Measurements from ENCODE around the gene CENPB. TPM values are rescaled to one million over a fixed set of nuclear protein-coding genes. Genes with fewer than 3 reads are reported as not detected.

The CENPB gene
- total and polyA plus RNA-seq, 4 donors = 44.7 to 89.4 (median 83.2) TPM

GRCh38 chr20:3738111-3739053 lies 48.2 kb downstream of the CENPB start:
- ATAC-seq (ENCODE audit: low FRiP score) = no peak
- 82 to 83% methylated on average over 11 of the region's 11 CpGs for WGBS, 2 donors

GRCh38 chr20:3735768-3736167 lies 50.8 kb downstream of the CENPB start:
- Histone ChIP-seq H3K4me3 (ENCODE audit: low read length in 2 of 2) (no peak overlapping the region), H3K36me3 (ENCODE audit: control insufficient read depth in 1 of 2, insufficient read depth in 2 of 2, low read length in 1 of 2) (no peaks in the 10 kb centered on the region), H3K9me3 (ENCODE audit: control insufficient read depth, low read length) (no peaks in the 10 kb centered on the region), H3K27ac (ENCODE audit: low read depth in 1 of 2, low read length in 2 of 2) (no peak overlapping the region), H3K27me3 (ENCODE audit: control insufficient read depth in 1 of 2, insufficient read depth in 2 of 2, low read length in 1 of 2) (no peaks in the 10 kb centered on the region), H3K4me1 (ENCODE audit: control insufficient read depth in 1 of 2, insufficient read depth in 2 of 2, low read length in 2 of 2) (no peaks in the 10 kb centered on the region)
- intact Hi-C loops (cut with DNase I) = no loop called here
- DNase-seq = no peak
- ATAC-seq (ENCODE audit: low FRiP score) = no peak
- WGBS, 2 donors = 91 to 92% methylated on average over 4 of the region's 4 CpGs

More at GRCh38 chr20:3738111-3739053, 48.2 kb downstream of the CENPB start:
- no peaks in the 10 kb centered on the region for H3K4me1 ChIP-seq (ENCODE audit: control insufficient read depth in 1 of 2, insufficient read depth in 2 of 2, low read length in 2 of 2)
- intact Hi-C loops (cut with DNase I) = no loop called here
- no peaks in the 10 kb centered on the region for H3K9me3 ChIP-seq (ENCODE audit: control insufficient read depth, low read length)
- no peaks in the 10 kb centered on the region for H3K36me3 ChIP-seq (ENCODE audit: control insufficient read depth in 1 of 2, insufficient read depth in 2 of 2, low read length in 1 of 2)
- no peaks in the 10 kb centered on the region for H3K27me3 ChIP-seq (ENCODE audit: control insufficient read depth in 1 of 2, insufficient read depth in 2 of 2, low read length in 1 of 2)
- H3K4me3 ChIP-seq (ENCODE audit: low read length in 2 of 2) = no peak overlapping the region
- no peak overlapping the region for H3K27ac ChIP-seq (ENCODE audit: low read depth in 1 of 2, low read length in 2 of 2)
- no peak for DNase-seq

DNA sequence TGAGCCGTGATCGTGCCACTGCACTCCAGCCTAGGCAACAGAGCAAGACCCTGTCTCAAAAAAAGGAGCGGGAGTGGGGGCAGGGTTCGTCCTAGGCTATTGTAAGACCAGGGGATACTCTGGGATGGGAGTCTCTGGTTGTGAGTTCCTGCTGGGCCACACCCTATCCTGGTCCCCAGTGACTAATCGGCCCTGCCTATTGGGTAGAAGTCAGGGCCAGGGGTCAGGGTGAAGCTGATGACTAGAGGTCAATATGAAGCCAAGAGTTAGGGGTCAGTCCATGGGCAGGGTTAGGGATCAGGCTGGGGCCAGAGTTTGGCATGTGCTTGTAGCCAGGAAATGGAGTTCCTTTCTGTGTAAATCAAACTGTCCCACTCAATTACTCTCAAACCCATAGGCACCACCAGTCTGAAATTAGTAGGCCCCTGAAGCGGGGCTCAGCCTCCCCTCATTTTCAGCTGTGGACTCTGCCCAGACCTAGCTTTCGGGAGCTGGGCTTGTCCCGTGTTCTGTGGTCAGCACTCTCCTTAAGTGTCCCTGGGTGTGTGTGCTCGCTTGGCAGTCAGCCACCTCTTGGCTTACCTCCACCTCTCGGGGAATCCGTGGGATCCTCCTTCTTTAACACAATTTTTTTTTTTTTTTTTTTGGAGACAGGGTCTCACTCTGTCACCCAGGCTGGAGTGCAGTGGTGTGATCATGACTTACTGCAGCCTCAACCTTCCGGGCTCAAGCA lies 52.3 kb downstream of the CENPB start:
- ATAC-seq (ENCODE audit: low FRiP score) (no peak), DNase-seq (no peak)
- Histone ChIP-seq H3K27ac (ENCODE audit: low read depth in 1 of 2, low read length in 2 of 2) (no peak overlapping the region), H3K36me3 (ENCODE audit: control insufficient read depth in 1 of 2, insufficient read depth in 2 of 2, low read length in 1 of 2) (no peaks in the 10 kb centered on the region), H3K9me3 (ENCODE audit: control insufficient read depth, low read length) (no peaks in the 10 kb centered on the region), H3K4me1 (ENCODE audit: control insufficient read depth in 1 of 2, insufficient read depth in 2 of 2, low read length in 2 of 2) (no peaks in the 10 kb centered on the region), H3K4me3 (ENCODE audit: low read length in 2 of 2) (no peak overlapping the region), H3K27me3 (ENCODE audit: control insufficient read depth in 1 of 2, insufficient read depth in 2 of 2, low read length in 1 of 2) (no peaks in the 10 kb centered on the region)
- WGBS, 2 donors = 74 to 80% methylated on average over 12 of the region's 12 CpGs
- intact Hi-C loops (cut with DNase I) = no loop called here

Other genes with a start within 250 kb of the CENPB start
- gene GFRA4, start 123.3 kb downstream of the CENPB start, total RNA-seq = not detected
- not detected for gene GFRA4, start 123.3 kb downstream of the CENPB start, polyA plus RNA-seq
- 10 to 100 TPM; 39.8 to 96.8 TPM for gene ADAM33, start 104.7 kb downstream of the CENPB start, total RNA-seq
- gene ADAM33, start 104.7 kb downstream of the CENPB start, polyA plus RNA-seq = 100 to 1,000 TPM in 1 of 2 donors, 10 to 100 TPM in 1; 36.9 to 352 TPM
- 10 to 100 TPM; 16.8 to 55.8 TPM for gene SIGLEC1, start 74.1 kb downstream of the CENPB start, total RNA-seq
- 1 to 10 TPM; 2.8 to 4.5 TPM for gene SIGLEC1, start 74.1 kb downstream of the CENPB start, polyA plus RNA-seq
- 10 to 100 TPM; 10.8 to 21.2 TPM for gene HSPA12B, start 54.1 kb downstream of the CENPB start, total RNA-seq
- gene HSPA12B, start 54.1 kb downstream of the CENPB start, polyA plus RNA-seq = 1 to 10 TPM in 1 of 2 donors, under 1 TPM in 1; 0.25 to 2.3 TPM
- gene ADISSP, start 19.0 kb downstream of the CENPB start, total RNA-seq = 10 to 100 TPM; 13.9 to 21.1 TPM
- 10 to 100 TPM in 1 of 2 donors, 1 to 10 TPM in 1; 8.5 to 14.0 TPM for gene ADISSP, start 19.0 kb downstream of the CENPB start, polyA plus RNA-seq
- not detected for gene SPEF1, start 5.3 kb downstream of the CENPB start, total RNA-seq
- under 1 TPM in 1 of 2 donors, not detected in 1; 0.90 TPM for gene SPEF1, start 5.3 kb downstream of the CENPB start, polyA plus RNA-seq
- 10 to 100 TPM; 29.6 to 56.3 TPM for gene CDC25B, start 9.6 kb upstream of the CENPB start, total RNA-seq
- gene CDC25B, start 9.6 kb upstream of the CENPB start, polyA plus RNA-seq = 10 to 100 TPM in 1 of 2 donors, 1 to 10 TPM in 1; 9.9 to 87.5 TPM
- 10 to 100 TPM in 1 of 2 donors, 1 to 10 TPM in 1; 9.9 to 12.3 TPM for gene AP5S1, start 33.8 kb upstream of the CENPB start, total RNA-seq
- 1 to 10 TPM; 4.4 to 5.9 TPM for gene AP5S1, start 33.8 kb upstream of the CENPB start, polyA plus RNA-seq
- 10 to 100 TPM; 33.4 to 36.1 TPM for gene MAVS, start 60.1 kb upstream of the CENPB start, total RNA-seq
- gene MAVS, start 60.1 kb upstream of the CENPB start, polyA plus RNA-seq = 10 to 100 TPM; 11.1 to 14.6 TPM
- 10 to 100 TPM; 45.7 to 53.2 TPM for gene PANK2, start 102.6 kb upstream of the CENPB start, total RNA-seq
- 10 to 100 TPM; 21.4 to 45.3 TPM for gene PANK2, start 102.6 kb upstream of the CENPB start, polyA plus RNA-seq
- gene RNF24, start 228.8 kb upstream of the CENPB start, total RNA-seq = 10 to 100 TPM; 44.5 to 57.6 TPM
- 10 to 100 TPM in 1 of 2 donors, 1 to 10 TPM in 1; 4.1 to 14.8 TPM for gene RNF24, start 228.8 kb upstream of the CENPB start, polyA plus RNA-seq

Data from aorta (tissue), 5 donors.